ENCODE data around the gene TUBG1. TPM values are rescaled to one million over a fixed set of nuclear protein-coding genes. Genes with fewer than 3 reads are reported as not detected.
A peak's percentile ranks its signal among the peaks of the same experiment; 100 is the strongest.

TUBG1 gene
- total and polyA plus RNA-seq, 4 donors, result 12.5 to 51.1 (median 27.1) TPM

GRCh38 chr17:42562388-42563142, 46.9 kb upstream of the TUBG1 start:
- no peaks in the 10 kb centered on the region for H3K27me3 ChIP-seq (ENCODE audit: control insufficient read depth in 4 of 4, insufficient read depth in 4 of 4, low read length in 3 of 4)
- WGBS, result 3% methylated on average over 48 of the region's 48 CpGs
- TF ChIP-seq HNF4A (conservative IDR thresholded peaks at IDR 0.05) (no peak), ATF3 (IDR thresholded peaks at IDR 0.05) (no peak), CTCF (IDR thresholded peaks at IDR 0.05; ENCODE audit: low read depth, low read length, missing input control) (peak; percentile 1), MAX (IDR thresholded peaks at IDR 0.05) (no peak), RAD21 (IDR thresholded peaks at IDR 0.05) (peak in 1 of 2 donors; percentile 6)
- H3K4me1 ChIP-seq (ENCODE audit: control insufficient read depth in 4 of 4, insufficient read depth in 4 of 4, low read length in 3 of 4), result peaks cover 15 to 56% (median 45%) of the 10 kb centered on the region in 4 donors
- H3K36me3 ChIP-seq (ENCODE audit: control insufficient read depth in 4 of 4, insufficient read depth in 3 of 4, low read depth in 1 of 4, low read length in 3 of 4), result peaks cover 0 to 8% (median 5%) of the 10 kb centered on the region in 4 donors
- DNase-seq (ENCODE audit: low spot score), result no peak
- H3K27ac ChIP-seq (ENCODE audit: low read depth in 1 of 2, low read length in 2 of 2), result peak overlapping the region; percentile 85 to 86
- H3K9ac ChIP-seq (ENCODE audit: low read depth in 1 of 2, low read length in 2 of 2), result peak overlapping the region; percentile 61 to 97
- no peaks in the 10 kb centered on the region for H3K9me3 ChIP-seq (ENCODE audit: control insufficient read depth in 4 of 4, low read length in 3 of 4)
- peak overlapping the region; percentile 80 to 90 (median 85) for H3K4me3 ChIP-seq (ENCODE audit: low read depth in 1 of 3, low read length in 3 of 3)

- Histone ChIP-seq H3K4me1 (ENCODE audit: control insufficient read depth in 4 of 4, insufficient read depth in 4 of 4, low read length in 3 of 4) (peaks cover 15 to 60% (median 49%) of the 10 kb centered on the region in 4 donors), H3K27me3 (ENCODE audit: control insufficient read depth in 4 of 4, insufficient read depth in 4 of 4, low read length in 3 of 4) (no peaks in the 10 kb centered on the region), H3K9ac (ENCODE audit: low read depth in 1 of 2, low read length in 2 of 2) (peak overlapping the region; percentile 61 to 97), H3K27ac (ENCODE audit: low read depth in 1 of 2, low read length in 2 of 2) (peak overlapping the region; percentile 85 to 86), H3K4me3 (ENCODE audit: low read depth in 1 of 3, low read length in 3 of 3) (peak overlapping the region; percentile 80 to 90 (median 85)), H3K9me3 (ENCODE audit: control insufficient read depth in 4 of 4, low read length in 3 of 4) (no peaks in the 10 kb centered on the region), H3K36me3 (ENCODE audit: control insufficient read depth in 4 of 4, insufficient read depth in 3 of 4, low read depth in 1 of 4, low read length in 3 of 4) (peaks cover 0 to 8% (median 5%) of the 10 kb centered on the region in 4 donors)
- WGBS, result 33% methylated on average over 14 of the region's 14 CpGs
- no peak for DNase-seq (ENCODE audit: low spot score)
- TF ChIP-seq CTCF (IDR thresholded peaks at IDR 0.05; ENCODE audit: low read depth, low read length, missing input control), result no peak
- no peak for TF ChIP-seq ATF3 (IDR thresholded peaks at IDR 0.05)
- no peak for TF ChIP-seq RXRA (IDR thresholded peaks at IDR 0.05)
- no peak for TF ChIP-seq HNF4G (IDR thresholded peaks at IDR 0.05)
- TF ChIP-seq FOXA2 (IDR thresholded peaks at IDR 0.05), result no peak
- TF ChIP-seq TAF1 (conservative IDR thresholded peaks at IDR 0.05), result no peak
- TF ChIP-seq YY1 (IDR thresholded peaks at IDR 0.05), result no peak
- TF ChIP-seq, protein P1, sequence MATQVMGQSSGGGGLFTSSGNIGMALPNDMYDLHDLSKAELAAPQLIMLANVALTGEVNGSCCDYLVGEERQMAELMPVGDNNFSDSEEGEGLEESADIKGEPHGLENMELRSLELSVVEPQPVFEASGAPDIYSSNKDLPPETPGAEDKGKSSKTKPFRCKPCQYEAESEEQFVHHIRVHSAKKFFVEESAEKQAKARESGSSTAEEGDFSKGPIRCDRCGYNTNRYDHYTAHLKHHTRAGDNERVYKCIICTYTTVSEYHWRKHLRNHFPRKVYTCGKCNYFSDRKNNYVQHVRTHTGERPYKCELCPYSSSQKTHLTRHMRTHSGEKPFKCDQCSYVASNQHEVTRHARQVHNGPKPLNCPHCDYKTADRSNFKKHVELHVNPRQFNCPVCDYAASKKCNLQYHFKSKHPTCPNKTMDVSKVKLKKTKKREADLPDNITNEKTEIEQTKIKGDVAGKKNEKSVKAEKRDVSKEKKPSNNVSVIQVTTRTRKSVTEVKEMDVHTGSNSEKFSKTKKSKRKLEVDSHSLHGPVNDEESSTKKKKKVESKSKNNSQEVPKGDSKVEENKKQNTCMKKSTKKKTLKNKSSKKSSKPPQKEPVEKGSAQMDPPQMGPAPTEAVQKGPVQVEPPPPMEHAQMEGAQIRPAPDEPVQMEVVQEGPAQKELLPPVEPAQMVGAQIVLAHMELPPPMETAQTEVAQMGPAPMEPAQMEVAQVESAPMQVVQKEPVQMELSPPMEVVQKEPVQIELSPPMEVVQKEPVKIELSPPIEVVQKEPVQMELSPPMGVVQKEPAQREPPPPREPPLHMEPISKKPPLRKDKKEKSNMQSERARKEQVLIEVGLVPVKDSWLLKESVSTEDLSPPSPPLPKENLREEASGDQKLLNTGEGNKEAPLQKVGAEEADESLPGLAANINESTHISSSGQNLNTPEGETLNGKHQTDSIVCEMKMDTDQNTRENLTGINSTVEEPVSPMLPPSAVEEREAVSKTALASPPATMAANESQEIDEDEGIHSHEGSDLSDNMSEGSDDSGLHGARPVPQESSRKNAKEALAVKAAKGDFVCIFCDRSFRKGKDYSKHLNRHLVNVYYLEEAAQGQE (IDR thresholded peaks at IDR 0.05), result no peak
- no peak for TF ChIP-seq ZBTB33 (IDR thresholded peaks at IDR 0.05)
- TF ChIP-seq HNF4A (conservative IDR thresholded peaks at IDR 0.05), result no peak
- TF ChIP-seq MAX (IDR thresholded peaks at IDR 0.05), result no peak
- no peak for TF ChIP-seq JUND (IDR thresholded peaks at IDR 0.05)
- no peak for TF ChIP-seq GABPA (IDR thresholded peaks at IDR 0.05 in 1 of 2, conservative IDR thresholded peaks at IDR 0.05 in 1 of 2)
- no peak for TF ChIP-seq NR2F2 (IDR thresholded peaks at IDR 0.05)
- no peak for TF ChIP-seq RAD21 (IDR thresholded peaks at IDR 0.05)
Observed at GRCh38 chr17:42563143-42563509, 46.4 kb upstream of the TUBG1 start.

Data from liver (tissue), 9 donors.